Measurements from ENCODE around the gene DNAH1. TPM values are rescaled to one million over a fixed set of nuclear protein-coding genes. Genes with fewer than 3 reads are reported as not detected.
A peak's percentile ranks its signal among the peaks of the same experiment; 100 is the strongest.

Gene DNAH1
- total RNA-seq, 1 donor from 2014 or later = 9.6 TPM

DNA sequence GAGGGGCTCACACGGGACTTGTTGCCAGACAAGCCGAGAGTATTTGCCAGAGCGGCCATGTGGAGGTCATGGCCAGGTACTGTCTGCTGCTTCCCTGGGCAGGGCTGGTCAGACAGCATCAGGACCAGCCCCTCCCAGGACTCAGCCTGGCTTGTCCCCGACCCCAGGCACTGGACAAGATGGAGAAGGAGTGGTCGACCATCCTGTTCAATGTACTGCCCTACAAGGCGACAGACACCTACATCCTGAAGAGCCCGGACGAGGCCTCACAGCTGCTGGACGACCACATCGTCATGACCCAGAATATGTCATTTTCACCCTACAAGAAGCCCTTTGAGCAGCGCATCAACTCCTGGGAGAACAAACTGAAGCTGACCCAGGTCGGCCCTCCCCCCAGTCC, 38.6 kb downstream of the DNAH1 start:
- ATAC-seq (no peak), DNase-seq (ENCODE audit: low spot score) (no peak)

DNA sequence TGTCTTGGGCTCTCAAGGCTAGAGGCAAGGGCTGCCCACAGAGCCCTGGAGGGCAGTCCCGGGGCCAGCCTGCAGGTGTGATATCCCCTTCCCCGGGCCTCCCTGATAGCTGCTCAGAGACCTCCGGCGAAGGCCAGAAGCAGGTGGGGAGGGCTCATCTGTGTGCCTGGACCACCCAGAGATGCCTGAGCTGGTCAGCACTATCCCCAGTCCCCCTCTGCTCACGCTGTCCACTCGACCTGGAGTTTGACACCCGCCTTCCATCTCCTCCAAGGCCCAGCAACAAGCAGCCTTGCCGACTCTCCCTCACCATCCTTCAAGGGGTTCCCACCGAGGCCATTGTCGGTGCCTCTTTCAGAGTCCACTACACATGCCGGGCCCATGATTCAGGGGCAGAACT, 39.4 kb downstream of the DNAH1 start:
- no peak for DNase-seq (ENCODE audit: low spot score)
- no peak for ATAC-seq

DNA sequence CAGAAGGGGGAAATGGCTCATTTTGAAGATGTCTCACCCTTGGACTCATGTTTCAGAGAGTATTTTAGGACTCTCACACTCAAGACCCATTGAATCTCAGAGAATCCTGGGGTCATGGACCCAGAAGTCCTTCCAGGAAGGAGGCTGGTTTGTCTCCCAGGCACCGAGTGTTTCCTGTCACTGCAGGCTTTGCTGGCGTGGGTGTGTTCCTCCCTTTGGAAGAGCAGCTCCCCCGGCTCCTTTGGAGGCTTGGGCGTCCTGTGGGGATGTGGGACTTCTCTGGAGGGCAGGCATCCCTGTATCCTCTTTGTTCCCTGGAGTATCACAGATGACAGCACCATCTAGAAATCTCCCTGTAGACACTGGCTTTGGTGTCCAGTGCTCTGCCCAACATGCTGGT, 40.0 kb downstream of the DNAH1 start:
- ATAC-seq (peak; percentile 10), DNase-seq (ENCODE audit: low spot score) (no peak)

DNA sequence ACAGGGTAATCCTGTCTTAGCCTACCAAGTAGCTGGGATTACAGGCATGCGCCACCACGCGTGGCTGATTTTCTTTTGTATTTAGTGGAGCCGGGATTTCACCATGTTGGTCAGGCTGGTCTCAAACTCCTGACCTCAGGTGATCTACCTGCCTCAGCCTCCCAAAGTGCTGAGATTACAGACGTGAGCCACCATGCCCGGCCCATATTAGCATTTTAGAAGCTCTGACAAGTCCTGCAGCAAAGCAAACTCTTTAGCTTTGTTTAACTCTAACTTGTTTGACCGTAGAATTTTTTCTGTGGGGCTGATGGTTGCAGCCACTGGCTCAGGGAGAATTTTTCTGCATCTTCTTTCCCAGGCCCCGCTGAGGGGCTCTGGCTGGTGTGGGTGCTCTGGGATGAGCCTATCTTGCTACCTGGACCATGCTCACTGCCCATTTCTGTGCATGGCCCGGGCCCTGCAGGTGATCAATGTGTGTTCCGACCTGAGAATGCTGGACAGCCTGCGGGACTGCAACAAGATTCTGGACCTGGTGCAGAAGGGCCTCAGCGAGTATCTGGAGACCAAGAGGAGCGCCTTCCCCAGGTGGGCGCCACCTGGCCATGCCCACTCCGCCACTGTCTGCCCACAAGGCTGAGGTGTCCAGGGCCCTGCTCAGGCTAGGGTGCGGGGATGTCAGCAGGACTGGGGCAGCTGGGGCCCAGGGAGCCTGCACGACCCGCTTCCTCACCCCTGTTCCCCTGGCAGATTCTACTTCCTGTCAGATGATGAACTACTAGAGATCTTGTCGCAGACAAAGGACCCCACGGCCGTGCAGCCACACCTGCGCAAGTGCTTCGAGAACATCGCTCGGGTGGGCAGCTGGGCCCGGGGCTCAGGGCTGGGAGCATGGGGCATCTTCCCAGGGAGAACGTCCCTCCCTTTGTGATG, 41.3 kb downstream of the DNAH1 start:
- no peak for DNase-seq (ENCODE audit: low spot score)

GRCh38 chr3:52358362-52358940, 42.3 kb downstream of the DNAH1 start:
- DNase-seq (ENCODE audit: low spot score) (no peak), ATAC-seq (no peak)

More for the DNA sequence above, 41.3 kb downstream of the DNAH1 start:
- ATAC-seq = no peak

DNA sequence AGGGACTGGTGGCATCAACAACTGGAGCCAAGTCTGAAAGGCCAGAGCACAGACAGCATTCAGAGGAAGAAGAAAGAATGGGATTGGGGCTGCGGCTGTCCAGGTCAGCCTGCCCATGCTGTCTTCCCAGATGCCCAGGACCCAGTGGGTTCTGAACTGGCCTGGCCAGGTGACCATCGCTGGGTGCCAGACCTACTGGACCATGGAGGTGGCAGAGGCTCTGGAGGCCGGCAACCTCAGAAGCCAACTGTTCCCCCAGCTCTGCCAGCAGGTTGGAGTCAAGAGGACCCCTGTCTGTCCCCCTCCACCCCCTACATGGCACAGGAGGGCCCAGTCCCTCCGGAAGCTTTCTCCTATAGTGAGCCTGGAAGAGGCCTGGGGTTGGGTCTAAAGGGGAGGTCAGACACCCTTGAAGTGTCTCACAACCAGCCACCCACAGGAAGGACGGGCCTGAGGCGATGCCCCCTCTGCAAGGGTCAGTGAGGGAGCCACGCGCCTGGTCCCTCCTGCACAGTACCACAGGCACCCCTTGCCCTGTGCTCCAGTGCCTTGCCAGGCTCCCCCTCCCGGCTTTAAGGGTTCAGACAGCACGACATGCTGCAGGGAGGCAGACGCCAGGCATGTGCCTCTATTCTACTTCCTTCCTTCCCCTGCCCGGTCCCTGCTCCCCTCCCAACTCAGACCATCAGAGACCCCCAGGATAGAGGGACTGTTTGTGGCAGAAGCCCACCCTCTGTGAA, 43.2 kb downstream of the DNAH1 start:
- ATAC-seq (no peak), DNase-seq (ENCODE audit: low spot score) (no peak)

GRCh38 chr3:52361011-52361410, 44.9 kb downstream of the DNAH1 start:
- ATAC-seq = no peak
- DNase-seq (ENCODE audit: low spot score) = no peak

DNA sequence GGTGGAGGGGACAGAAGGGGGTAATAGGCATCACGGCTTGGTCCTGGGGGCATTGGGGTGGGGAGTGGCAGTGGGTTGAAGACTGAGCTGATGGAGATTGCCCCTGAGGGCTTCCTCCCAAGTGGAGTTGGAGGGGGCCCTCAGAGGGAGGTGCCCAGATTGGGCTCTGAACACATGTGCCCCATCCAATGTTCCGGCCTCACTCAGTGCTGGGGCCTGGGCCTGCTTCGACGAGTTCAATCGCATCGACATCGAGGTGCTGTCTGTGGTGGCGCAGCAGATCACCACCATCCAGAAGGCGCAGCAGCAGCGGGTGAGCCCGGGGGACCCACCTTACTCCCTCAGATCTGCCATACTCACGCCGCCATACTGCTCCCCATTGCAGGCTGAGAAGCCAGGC, 45.3 kb downstream of the DNAH1 start:
- no peak for ATAC-seq
- no peak for DNase-seq (ENCODE audit: low spot score)

- DNase-seq (ENCODE audit: low spot score) (no peak), ATAC-seq (no peak)
Observed at GRCh38 chr3:52361898-52362297, 45.8 kb downstream of the DNAH1 start.

- ATAC-seq (no peak), DNase-seq (ENCODE audit: low spot score) (no peak)
Observed at GRCh38 chr3:52364322-52365035, 48.4 kb downstream of the DNAH1 start.

- DNase-seq (ENCODE audit: low spot score) (no peak), ATAC-seq (no peak)
Observed at GRCh38 chr3:52366527-52366926, 50.4 kb downstream of the DNAH1 start.

GRCh38 chr3:52367891-52368880, 52.1 kb downstream of the DNAH1 start:
- DNase-seq (ENCODE audit: low spot score) = no peak
- ATAC-seq = no peak

DNA sequence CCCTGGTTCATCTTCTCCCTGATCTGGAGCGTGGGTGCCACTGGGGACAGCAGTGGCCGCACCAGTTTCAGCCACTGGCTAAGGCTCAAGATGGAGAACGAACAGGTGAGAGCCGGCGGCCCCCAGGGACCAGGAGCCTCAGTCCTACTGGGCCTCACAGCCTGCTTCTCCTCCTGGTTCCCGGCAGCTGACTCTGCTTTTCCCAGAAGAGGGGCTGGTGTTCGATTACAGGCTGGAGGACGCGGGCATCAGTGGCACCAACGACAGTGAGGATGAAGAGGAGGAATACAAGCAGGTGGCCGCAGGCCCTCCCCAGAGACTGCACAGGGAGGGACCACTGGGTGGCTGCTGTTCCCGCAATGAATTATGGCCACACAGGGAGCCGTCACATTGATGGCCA, 54.4 kb downstream of the DNAH1 start:
- no peak for ATAC-seq
- no peak for DNase-seq (ENCODE audit: low spot score)

DNA sequence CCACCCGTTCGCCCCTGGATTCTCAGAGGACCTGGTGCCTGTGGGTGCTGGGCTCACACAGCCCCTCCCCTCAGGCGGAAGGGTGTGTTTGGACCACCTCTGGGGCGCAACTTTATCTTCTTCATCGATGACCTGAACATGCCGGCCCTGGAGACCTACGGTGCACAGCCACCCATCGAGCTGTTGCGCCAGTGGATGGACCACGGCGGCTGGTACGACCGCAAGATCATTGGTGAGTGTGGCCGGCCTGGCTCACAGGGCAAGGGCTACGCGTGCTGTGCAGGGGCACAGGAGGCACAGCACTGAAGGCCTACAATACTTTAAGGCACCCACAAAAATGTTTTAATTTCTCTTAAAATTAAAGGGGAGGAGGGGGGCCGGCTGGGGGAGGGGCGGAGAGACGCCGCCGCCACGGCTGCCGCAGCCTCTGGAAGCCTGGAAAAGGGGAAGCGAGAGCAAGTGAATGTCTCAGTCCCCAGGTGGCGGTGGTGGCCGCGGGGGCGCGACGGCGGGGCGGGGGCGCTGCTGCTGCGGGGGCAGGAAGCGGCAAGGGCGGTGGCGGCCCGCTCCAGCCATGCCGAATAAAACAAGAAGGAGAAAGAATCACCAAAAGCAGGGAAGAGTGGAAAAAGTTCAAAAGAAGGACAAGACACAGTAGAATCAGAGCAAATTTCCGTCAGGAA, 56.8 kb downstream of the DNAH1 start:
- no peak for DNase-seq (ENCODE audit: low spot score)

DNA sequence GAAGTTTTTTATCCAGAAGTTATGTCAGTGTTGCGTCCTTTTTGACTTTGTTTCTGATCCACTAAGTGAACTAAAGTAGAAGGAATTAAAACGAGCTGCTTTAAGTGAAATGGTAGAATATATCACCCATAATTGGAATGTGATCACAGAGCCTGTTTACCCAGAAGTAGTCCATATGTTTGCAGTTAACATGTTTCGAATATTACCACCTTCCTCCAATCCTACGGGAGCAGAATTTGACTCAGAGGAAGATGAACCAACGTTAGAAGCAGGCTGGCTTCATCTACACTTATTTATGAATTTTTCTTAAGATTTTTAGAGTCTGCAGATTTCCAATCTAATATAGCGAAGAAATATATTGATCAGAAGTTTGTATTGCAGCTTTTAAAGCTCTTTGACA, 57.6 kb downstream of the DNAH1 start:
- ATAC-seq (no peak), DNase-seq (ENCODE audit: low spot score) (no peak)

More for the DNA sequence above, 56.8 kb downstream of the DNAH1 start:
- ATAC-seq = no peak

GRCh38 chr3:52374173-52374572, 58.1 kb downstream of the DNAH1 start:
- no peak for ATAC-seq
- no peak for DNase-seq (ENCODE audit: low spot score)

DNA sequence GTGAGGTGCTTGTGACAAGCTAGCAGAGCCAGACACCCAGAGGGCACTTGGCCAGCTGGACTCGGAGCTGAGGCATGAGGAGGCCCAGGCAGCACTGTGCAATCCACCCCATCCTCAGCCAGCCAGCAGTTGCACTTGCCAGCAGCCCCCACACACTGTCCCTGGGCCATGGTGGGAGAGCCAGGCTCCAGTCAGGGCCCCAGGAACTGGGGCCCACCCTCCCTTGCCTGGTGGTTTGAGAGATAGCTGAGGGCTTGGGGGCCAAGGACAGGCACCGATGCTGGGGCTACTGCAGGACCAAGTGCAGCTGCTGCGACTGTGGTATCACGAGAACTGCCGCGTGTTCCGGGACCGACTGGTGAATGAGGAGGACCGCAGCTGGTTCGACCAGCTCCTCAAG, 63.5 kb downstream of the DNAH1 start:
- DNase-seq (ENCODE audit: low spot score) = no peak
- peak; percentile 17 for ATAC-seq

- DNase-seq (ENCODE audit: low spot score) (no peak), ATAC-seq (no peak)
Observed at GRCh38 chr3:52380023-52380422, 63.9 kb downstream of the DNAH1 start.

GRCh38 chr3:52381623-52382022, 65.5 kb downstream of the DNAH1 start:
- no peak for DNase-seq (ENCODE audit: low spot score)
- ATAC-seq = no peak
